Measurements from ENCODE around the gene HINT2. TPM values are rescaled to one million over a fixed set of nuclear protein-coding genes. Genes with fewer than 3 reads are reported as not detected.

Gene HINT2
- total RNA-seq, 4 donors from 2014 or later: 12.7 to 29.4 (median 18.7) TPM

GRCh38 chr9:35816708-35817107, 1.9 kb upstream of the HINT2 start:
- WGBS, 2 donors (ENCODE audit: low coverage in 1 of 2): 69 to 80% methylated on average over 1 of the region's 1 CpG
- no peaks in the 10 kb centered on the region for H3K9me3 ChIP-seq
- H3K27ac ChIP-seq: no peak overlapping the region
- no peaks in the 10 kb centered on the region for H3K36me3 ChIP-seq
- ATAC-seq: no peak
- peaks cover 0 to 31% (median 13%) of the 10 kb centered on the region in 3 donors for H3K4me1 ChIP-seq
- TF ChIP-seq POLR2AphosphoS5 (IDR thresholded peaks at IDR 0.05): no peak
- no peak for TF ChIP-seq CTCF (IDR thresholded peaks at IDR 0.05)
- TF ChIP-seq EP300 (IDR thresholded peaks at IDR 0.05): no peak
- TF ChIP-seq POLR2A (IDR thresholded peaks at IDR 0.05): no peak
- no peaks in the 10 kb centered on the region for H3K27me3 ChIP-seq
- H3K4me3 ChIP-seq: no peak overlapping the region

- no peaks in the 10 kb centered on the region for H3K27me3 ChIP-seq
- H3K27ac ChIP-seq: peak overlapping the region; percentile 94 to 98 (median 98)
- peak; percentile 43 for ATAC-seq
- peaks cover 0 to 47% (median 22%) of the 10 kb centered on the region in 3 donors for H3K4me1 ChIP-seq
- H3K36me3 ChIP-seq: peaks cover 0 to 12% of the 10 kb centered on the region in 2 donors
- no peaks in the 10 kb centered on the region for H3K9me3 ChIP-seq
- 19 to 23% methylated on average over 9 of the region's 29 CpGs for WGBS, 2 donors (ENCODE audit: low coverage in 1 of 2)
- TF ChIP-seq EP300 (IDR thresholded peaks at IDR 0.05): no peak
- TF ChIP-seq POLR2AphosphoS5 (IDR thresholded peaks at IDR 0.05): peak; percentile 54
- no peak for TF ChIP-seq POLR2A (IDR thresholded peaks at IDR 0.05)
- peak in 3 of 4 experiments; percentile 25 to 39 (median 33) for TF ChIP-seq CTCF (IDR thresholded peaks at IDR 0.05)
- peak overlapping the region; percentile 76 to 94 for H3K4me3 ChIP-seq
Measured at GRCh38 chr9:35814106-35814840, 569 bp downstream of the HINT2 start.

GRCh38 chr9:35813434-35814105, 1.3 kb downstream of the HINT2 start:
- TF ChIP-seq POLR2AphosphoS5 (IDR thresholded peaks at IDR 0.05) (no peak), CTCF (IDR thresholded peaks at IDR 0.05) (peak in 1 of 4 experiments; percentile 32)
- Histone ChIP-seq H3K27ac (peak overlapping the region; percentile 94 to 98 (median 98)), H3K4me1 (peaks cover 0 to 47% (median 22%) of the 10 kb centered on the region in 3 donors), H3K27me3 (no peaks in the 10 kb centered on the region), H3K4me3 (no peak overlapping the region), H3K36me3 (peaks cover 0 to 19% of the 10 kb centered on the region in 2 donors), H3K9me3 (no peaks in the 10 kb centered on the region)
- 66 to 72% methylated on average over 2 of the region's 10 CpGs for WGBS, 2 donors (ENCODE audit: low coverage in 1 of 2)
- no peak for ATAC-seq

GRCh38 chr9:35812025-35812602, 2.7 kb downstream of the HINT2 start, which contains the start of gene SPAG8:
SPAG8 (minus strand) TSS chr9:35812262; CDS start chr9:35812147, 115 bp downstream.
- no peaks in the 10 kb centered on the region for H3K27me3 ChIP-seq
- peak; percentile 68 for ATAC-seq
- WGBS, 2 donors (ENCODE audit: low coverage in 1 of 2): 3 to 18% methylated on average over 1 to 4 of the region's 28 CpGs
- peaks cover 0 to 47% (median 22%) of the 10 kb centered on the region in 3 donors for H3K4me1 ChIP-seq
- TF ChIP-seq POLR2AphosphoS5 (IDR thresholded peaks at IDR 0.05): peak; percentile 12
- TF ChIP-seq POLR2A (IDR thresholded peaks at IDR 0.05): no peak
- H3K27ac ChIP-seq: peak within 1 kb of the TSS; percentile 85 to 98 (median 98)
- H3K36me3 ChIP-seq: peaks cover 0 to 33% of the 10 kb centered on the region in 2 donors
- peak within 1 kb of the TSS; percentile 45 to 59 for H3K4me3 ChIP-seq
- H3K9me3 ChIP-seq: no peaks in the 10 kb centered on the region

- Histone ChIP-seq H3K4me1 (peaks cover 0 to 47% (median 22%) of the 10 kb centered on the region in 3 donors), H3K4me3 (peak overlapping the region; percentile 45 to 59), H3K27me3 (no peaks in the 10 kb centered on the region), H3K9me3 (no peaks in the 10 kb centered on the region), H3K36me3 (peaks cover 0 to 40% of the 10 kb centered on the region in 2 donors), H3K27ac (peak overlapping the region in 3 of 4 donors; percentile 97 to 98 (median 98))
- no peak for TF ChIP-seq EP300 (IDR thresholded peaks at IDR 0.05)
- TF ChIP-seq POLR2A (IDR thresholded peaks at IDR 0.05): no peak
- TF ChIP-seq CTCF (IDR thresholded peaks at IDR 0.05): no peak
- no peak for TF ChIP-seq POLR2AphosphoS5 (IDR thresholded peaks at IDR 0.05)
- no peak for ATAC-seq
- WGBS, 2 donors (ENCODE audit: low coverage in 1 of 2): 0 to 3% methylated on average over 5 to 8 of the region's 12 CpGs
Measured at GRCh38 chr9:35811381-35812024, 3.3 kb downstream of the HINT2 start.

Measured in gastroesophageal sphincter (tissue), 4 donors.